Hepatocyte (in vitro differentiated cells): ENCODE results near the gene MORC3.

Source experiments
- EZH2 ChIP-seq: fragments of 200-600 bp; sonication (generic); IDR thresholded peaks from 2 replicates; pipeline ENCODE4 v1.6.1; 2016; ENCODE audit warnings: antibody characterized with exemption, mild to moderate bottlenecking, borderline replicate concordance
- TF ChIP-seq, protein P1 (sequence below): fragments of 200-600 bp; sonication (generic); IDR thresholded peaks from 2 replicates; pipeline ENCODE4 v1.5.1; 2016; ENCODE audit warnings: antibody characterized with exemption, mild to moderate bottlenecking; ENCODE audit not compliant: poor library complexity

DNA sequence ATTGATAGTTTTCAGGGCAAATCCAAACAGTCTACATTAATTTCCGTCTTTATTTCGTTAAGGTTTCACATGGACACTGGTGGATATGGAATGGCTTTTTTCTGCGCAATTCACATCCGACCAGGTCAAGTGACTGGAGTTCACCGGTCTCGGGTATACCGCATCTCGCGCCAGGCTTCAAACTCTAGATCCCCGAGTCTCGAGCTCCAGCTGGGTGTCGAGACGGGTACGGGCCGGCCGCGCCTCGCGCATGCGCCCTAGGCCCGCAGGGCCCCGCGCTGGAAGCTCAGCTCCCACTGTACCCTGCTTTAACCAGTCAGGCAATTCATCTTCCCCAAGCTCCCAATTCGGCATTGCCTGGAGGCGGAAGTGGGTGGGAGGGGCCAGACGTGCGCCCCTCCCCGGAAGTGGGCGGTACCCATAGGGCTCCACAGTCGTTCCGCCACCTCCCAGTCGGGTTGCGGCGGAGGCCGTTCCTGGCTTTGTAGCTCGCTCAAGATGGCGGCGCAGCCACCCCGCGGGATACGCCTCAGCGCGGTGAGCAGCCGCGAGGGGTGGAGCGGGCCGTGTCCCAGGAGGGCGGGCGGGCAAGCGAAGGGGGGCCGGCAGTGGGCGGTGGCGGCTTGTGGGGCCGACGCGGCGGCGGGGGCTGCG lies at the start of gene MORC3:
- TF ChIP-seq, protein P1, sequence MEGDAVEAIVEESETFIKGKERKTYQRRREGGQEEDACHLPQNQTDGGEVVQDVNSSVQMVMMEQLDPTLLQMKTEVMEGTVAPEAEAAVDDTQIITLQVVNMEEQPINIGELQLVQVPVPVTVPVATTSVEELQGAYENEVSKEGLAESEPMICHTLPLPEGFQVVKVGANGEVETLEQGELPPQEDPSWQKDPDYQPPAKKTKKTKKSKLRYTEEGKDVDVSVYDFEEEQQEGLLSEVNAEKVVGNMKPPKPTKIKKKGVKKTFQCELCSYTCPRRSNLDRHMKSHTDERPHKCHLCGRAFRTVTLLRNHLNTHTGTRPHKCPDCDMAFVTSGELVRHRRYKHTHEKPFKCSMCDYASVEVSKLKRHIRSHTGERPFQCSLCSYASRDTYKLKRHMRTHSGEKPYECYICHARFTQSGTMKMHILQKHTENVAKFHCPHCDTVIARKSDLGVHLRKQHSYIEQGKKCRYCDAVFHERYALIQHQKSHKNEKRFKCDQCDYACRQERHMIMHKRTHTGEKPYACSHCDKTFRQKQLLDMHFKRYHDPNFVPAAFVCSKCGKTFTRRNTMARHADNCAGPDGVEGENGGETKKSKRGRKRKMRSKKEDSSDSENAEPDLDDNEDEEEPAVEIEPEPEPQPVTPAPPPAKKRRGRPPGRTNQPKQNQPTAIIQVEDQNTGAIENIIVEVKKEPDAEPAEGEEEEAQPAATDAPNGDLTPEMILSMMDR, result no peak
- TF ChIP-seq EZH2, result no peak
